HG02870 (cell line): ENCODE data around the gene SOWAHB.

Experiments
- ATAC-seq: cut with Tn5 transposase; IDR thresholded peaks from one replicate; pipeline ENCODE4 v1.9.1; 2021; ENCODE audit warnings: mild to moderate bottlenecking, moderate library complexity; ENCODE audit not compliant: unreplicated experiment

The SOWAHB gene, protein sequence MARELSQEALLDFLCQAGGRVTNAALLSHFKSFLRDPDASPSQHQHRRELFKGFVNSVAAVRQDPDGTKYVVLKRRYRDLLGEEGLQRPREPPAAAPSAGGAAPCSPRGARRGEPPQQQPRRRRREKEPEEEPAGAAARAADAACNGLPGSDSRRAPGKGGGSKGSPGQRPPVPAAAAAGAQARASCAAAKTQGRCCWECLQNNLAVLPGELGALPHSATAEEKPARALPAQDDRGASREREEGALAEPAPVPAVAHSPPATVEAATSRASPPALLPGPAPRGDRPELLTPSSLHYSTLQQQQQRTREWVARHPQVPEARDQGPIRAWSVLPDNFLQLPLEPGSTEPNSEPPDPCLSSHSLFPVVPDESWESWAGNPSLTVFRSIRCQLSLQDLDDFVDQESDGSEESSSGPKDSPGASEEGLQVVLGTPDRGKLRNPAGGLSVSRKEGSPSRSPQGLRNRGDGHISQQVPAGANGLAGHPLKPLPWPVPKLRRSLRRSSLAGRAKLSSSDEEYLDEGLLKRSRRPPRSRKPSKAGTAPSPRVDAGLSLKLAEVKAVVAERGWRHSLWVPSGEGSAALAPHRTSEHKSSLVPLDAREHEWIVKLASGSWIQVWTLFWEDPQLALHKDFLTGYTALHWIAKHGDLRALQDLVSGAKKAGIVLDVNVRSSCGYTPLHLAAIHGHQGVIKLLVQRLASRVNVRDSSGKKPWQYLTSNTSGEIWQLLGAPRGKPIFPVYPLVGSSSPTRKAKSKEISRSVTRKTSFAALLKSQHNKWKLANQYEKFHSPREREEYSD

DNA sequence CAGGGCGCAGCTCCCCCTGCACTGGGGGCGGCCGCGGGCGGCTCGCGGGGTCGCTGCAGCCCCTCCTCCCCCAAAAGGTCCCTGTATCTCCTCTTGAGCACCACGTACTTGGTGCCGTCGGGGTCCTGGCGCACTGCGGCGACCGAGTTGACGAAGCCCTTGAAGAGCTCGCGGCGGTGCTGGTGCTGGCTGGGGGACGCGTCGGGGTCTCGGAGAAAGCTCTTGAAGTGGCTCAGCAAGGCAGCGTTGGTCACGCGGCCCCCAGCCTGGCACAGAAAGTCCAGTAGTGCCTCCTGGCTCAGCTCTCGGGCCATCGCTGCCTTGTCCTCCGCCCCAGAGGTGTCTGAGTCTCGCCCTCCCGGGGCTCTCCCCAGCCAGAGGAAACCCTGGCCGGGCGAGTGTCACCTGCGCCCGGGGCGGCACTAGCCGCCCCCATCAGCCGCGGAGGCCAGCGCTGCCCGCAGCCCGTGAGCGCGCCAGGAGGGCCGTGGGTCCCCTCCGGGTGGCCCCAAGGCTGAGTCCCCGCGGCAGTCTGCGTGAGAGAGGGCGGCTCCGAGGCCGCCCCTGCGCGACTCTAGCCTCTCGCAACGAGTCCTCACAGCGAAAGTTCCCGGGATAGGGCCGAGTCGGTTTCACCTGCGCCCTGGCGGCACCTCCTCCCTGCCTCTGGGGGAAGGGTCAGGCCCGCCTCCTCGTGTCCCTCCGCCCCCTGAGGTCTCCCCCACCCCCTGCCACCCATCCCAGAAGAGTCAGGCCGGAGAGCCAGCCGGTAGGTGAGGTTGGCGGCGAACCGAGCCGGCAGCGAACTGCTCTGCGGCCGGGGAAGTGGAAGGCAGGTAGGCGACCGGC lies at the start of gene SOWAHB:
Gene SOWAHB (minus strand): TSS at position 609 of the 849 bp plus-strand sequence. CDS start 295 bp downstream, at position 314.
- no peak for ATAC-seq

DNA sequence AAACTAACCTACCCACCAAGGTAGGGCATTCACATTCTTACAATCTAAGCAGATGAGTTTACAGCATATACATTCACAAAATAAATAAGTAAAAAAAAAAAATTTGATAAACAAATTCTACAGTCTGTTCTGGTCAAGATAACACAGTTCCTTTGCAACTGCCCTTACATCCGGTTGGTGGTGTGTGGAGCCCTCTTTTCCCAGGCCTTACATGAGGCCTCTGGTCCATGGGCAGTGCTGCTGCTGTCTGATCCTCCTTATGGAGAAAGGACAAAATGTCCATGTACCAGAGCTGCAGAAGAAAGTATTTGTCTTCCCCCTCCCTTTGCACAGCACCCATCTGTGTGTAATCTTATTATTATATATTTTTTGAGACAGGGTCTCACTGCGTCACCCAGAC lies 49.4 kb upstream of the SOWAHB start:
- ATAC-seq: no peak

GRCh38 chr4:76943790-76944189 lies 45.8 kb upstream of the SOWAHB start:
- ATAC-seq: no peak

- no peak for ATAC-seq
Observed at GRCh38 chr4:76943129-76943620, 45.2 kb upstream of the SOWAHB start.

DNA sequence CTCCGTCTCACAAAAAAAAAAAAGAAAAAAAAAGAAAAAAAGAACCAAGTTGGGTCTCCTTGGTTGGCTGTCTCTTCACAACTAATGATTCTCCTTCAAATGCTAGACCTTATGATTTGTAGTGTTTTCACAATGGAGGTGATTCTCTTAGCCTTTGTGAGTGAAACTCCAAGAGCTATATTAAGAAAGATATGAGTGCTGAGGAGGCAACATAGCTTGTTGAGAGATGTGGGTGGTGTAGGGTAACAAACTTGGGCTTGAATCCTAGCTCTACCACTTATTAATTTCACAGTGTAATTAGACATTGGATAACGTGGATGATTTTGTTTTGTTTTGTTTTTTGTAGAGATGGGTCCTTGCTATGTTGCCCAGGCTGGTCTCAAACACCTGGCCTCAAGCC lies 41.2 kb upstream of the SOWAHB start:
- no peak for ATAC-seq

GRCh38 chr4:76931576-76932276 lies 33.8 kb upstream of the SOWAHB start:
- no peak for ATAC-seq

GRCh38 chr4:76931087-76931486 lies 33.1 kb upstream of the SOWAHB start:
- ATAC-seq: no peak

DNA sequence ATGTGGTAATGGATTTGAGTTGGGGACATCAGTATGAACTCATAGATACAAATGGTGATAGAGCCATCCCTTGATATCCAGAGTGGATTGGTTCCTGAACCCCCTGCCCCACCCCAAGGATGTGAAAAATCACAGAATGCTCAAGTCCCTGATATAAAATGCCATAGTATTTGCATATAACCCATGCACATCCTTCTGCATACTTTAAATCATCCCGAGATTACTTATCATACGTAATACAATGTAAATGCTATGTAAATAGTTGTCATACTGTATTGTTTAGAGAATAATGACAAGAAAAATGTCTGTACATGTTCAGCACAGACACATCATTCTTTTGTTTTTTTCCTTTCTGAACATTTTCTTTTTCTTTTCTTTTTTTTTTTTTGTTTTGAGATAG lies 32.7 kb upstream of the SOWAHB start:
- no peak for ATAC-seq

DNA sequence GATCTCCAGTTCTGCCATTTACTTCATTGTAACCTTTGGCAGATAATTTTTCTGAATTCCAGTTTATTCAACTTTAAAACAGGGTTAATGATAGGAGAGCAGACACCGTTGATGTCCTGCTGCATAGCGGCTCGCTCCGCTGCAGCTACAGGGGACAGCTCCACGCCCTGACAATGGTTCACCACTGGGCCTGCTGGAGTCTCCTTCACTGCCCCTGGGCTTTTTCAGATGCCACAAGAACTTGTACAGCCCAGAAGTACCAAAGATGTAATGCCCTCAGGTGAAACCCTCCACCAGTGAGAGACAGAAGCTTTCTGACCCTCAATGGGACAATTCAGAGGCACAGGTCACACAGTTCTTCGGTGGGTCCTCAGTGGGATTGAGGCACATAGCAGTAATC lies 28.9 kb upstream of the SOWAHB start:
- no peak for ATAC-seq

DNA sequence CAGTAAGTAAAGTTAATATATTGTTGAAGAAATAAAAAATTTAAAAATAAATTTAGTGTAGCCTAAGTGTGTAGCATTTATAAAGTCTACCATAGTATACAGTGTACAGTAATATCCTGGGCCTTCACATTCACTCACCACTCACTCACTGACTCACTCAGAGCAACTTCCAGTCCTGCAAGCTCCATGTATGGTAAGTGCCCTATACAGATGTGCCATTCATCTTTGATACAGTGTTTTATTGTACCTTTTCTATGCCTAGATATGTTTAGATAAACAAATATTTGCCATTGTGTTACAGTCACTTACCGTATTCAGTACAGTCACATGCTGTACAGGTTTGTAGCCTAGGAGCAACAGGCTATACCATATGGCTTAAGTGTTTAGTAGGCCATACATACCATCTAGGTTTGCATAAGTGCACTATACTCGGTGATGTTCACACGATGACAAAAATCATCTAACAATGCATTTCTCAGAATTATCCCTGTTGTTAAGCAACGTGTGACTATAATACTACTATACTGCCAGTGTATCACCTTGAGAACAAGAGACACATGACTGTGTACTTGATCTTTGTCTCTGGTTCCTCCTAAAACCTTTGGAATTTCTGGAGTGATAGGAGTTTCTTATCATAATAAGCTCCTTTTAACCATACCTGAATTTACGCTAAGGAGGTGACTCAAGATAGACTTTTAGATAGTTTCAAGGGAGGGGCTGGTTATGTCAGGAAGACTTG lies 25.8 kb upstream of the SOWAHB start:
- ATAC-seq: no peak

DNA sequence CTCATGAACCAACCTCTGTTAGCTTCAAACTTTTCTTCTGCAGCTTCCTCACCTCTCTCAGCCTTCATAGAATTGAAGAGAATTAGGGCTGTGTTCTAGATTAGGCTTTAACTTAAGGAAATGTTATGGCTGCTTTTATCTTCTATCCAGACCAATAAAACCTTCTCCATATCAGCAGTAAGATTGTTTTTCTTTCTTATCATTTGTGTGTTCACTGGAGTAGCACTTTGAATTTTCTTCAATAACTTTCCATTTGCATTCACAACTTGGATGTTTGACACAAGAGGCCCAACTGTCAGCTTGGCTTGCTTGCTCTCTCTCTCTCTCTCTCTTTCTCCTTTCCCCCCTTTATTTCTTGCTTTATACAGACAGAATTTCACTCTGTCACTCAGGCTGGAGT lies 22.8 kb upstream of the SOWAHB start:
- ATAC-seq: no peak

GRCh38 chr4:76909711-76910110 lies 11.8 kb upstream of the SOWAHB start:
- ATAC-seq: no peak

GRCh38 chr4:76905521-76905920 lies 7.6 kb upstream of the SOWAHB start:
- ATAC-seq: no peak

GRCh38 chr4:76904646-76905190 lies 6.8 kb upstream of the SOWAHB start:
- ATAC-seq: no peak

DNA sequence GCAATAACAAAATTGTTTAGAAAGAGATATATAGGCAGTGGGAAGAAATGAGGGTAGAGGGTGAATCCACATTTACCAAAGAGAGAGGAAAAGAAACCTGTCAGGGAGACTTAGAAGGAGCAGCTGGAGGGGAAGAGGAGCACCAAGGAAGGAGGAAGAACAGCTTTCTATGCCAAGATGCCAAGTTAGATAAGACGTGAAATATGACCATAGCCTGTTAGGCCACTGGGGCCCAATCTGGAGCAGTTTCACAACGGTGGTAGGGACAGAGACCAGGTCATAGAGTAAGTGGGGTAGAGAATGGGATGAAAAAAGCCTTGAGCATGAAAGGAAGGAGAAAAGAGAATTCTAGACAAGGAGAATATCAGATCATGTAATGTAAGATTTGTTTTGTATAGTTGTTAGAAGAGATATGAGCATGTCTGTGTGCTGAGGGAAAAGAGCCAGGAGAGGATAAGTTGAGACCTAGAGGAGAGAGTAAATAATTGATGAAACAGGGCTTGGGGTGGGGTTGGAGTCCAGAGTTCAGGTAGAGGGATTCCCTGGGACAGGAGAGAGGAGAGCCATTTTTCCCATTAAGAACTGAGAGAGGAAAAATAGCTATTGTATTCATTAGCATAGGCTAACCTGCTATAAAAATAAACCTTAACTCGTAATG lies 4.4 kb upstream of the SOWAHB start:
- ATAC-seq: no peak

- no peak for ATAC-seq
Observed at GRCh38 chr4:76898949-76899645, 1.2 kb upstream of the SOWAHB start.

DNA sequence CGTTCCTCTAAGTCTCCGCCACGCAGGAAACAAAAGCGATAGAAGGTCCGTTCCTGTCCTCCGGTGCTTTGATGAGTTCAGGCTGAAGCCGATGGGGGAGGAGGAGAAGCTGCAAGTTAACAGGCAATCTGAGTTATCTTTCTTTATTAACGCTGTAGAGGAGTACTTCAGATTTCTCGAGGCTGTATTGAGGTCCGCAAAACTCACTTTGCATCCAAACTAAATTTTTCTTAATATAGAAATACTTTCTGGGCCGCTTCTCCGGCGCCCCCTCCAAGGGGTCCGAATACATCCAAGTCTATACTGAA lies 395 bp upstream of the SOWAHB start:
- ATAC-seq: no peak
